GM18498 (cell line): ENCODE measurements around the gene BAIAP2L1.
"Not testable (repeated sequence)": the region's sequence is repeated elsewhere in the genome, so short reads cannot be mapped to it uniquely, and the experiment has no call there.

Experiments
- ATAC-seq: cut with Tn5 transposase; IDR thresholded peaks from one replicate; pipeline ENCODE4 v1.9.1; 2021; ENCODE audit warnings: mild to moderate bottlenecking, moderate library complexity; ENCODE audit not compliant: unreplicated experiment

Gene BAIAP2L1

GRCh38 chr7:98399890-98400541, 874 bp downstream of the BAIAP2L1 start:
- ATAC-seq, result no peak

- ATAC-seq, result no peak
Measured at GRCh38 chr7:98399462-98399861, 1.4 kb downstream of the BAIAP2L1 start.

- ATAC-seq, result no peak
Measured at GRCh38 chr7:98398567-98399372, 2.1 kb downstream of the BAIAP2L1 start.

GRCh38 chr7:98396768-98397167, 4.1 kb downstream of the BAIAP2L1 start:
- ATAC-seq, result no peak

GRCh38 chr7:98395951-98396350, 4.9 kb downstream of the BAIAP2L1 start:
- ATAC-seq, result no peak

- no peak for ATAC-seq
Measured at GRCh38 chr7:98395481-98395880, 5.4 kb downstream of the BAIAP2L1 start.

GRCh38 chr7:98394377-98394836, 6.5 kb downstream of the BAIAP2L1 start:
- ATAC-seq, result no peak

- ATAC-seq, result no peak
Measured at GRCh38 chr7:98387544-98388226, 13.2 kb downstream of the BAIAP2L1 start.

GRCh38 chr7:98387131-98387530, 13.8 kb downstream of the BAIAP2L1 start:
- no peak for ATAC-seq

- ATAC-seq, result not testable (repeated sequence)
Measured at GRCh38 chr7:98385532-98385931, 15.4 kb downstream of the BAIAP2L1 start.

- no peak for ATAC-seq
Measured at GRCh38 chr7:98378210-98378819, 22.6 kb downstream of the BAIAP2L1 start.

GRCh38 chr7:98376711-98377110, 24.2 kb downstream of the BAIAP2L1 start:
- no peak for ATAC-seq

GRCh38 chr7:98375664-98376063, 25.2 kb downstream of the BAIAP2L1 start:
- no peak for ATAC-seq

- no peak for ATAC-seq
Measured at GRCh38 chr7:98374285-98374680, 26.6 kb downstream of the BAIAP2L1 start.

GRCh38 chr7:98372993-98373392, 27.9 kb downstream of the BAIAP2L1 start:
- no peak for ATAC-seq

GRCh38 chr7:98369726-98370125, 31.2 kb downstream of the BAIAP2L1 start:
- ATAC-seq, result no peak

- ATAC-seq, result no peak
Measured at GRCh38 chr7:98368716-98369115, 32.2 kb downstream of the BAIAP2L1 start.

GRCh38 chr7:98366562-98366938, 34.3 kb downstream of the BAIAP2L1 start:
- no peak for ATAC-seq

- no peak for ATAC-seq
Measured at GRCh38 chr7:98365863-98366561, 34.9 kb downstream of the BAIAP2L1 start.

GRCh38 chr7:98364220-98364619, 36.7 kb downstream of the BAIAP2L1 start:
- ATAC-seq, result no peak

GRCh38 chr7:98362517-98362916, 38.4 kb downstream of the BAIAP2L1 start:
- ATAC-seq, result no peak
